CD14-positive monocyte (primary cell): Measurements from ENCODE around the gene TSPEAR. TPM values are rescaled to one million over a fixed set of nuclear protein-coding genes. Genes with fewer than 3 reads are reported as not detected.

Source experiments
- DNase-seq, 3 donors: peaks; one replicate each; pipeline ENCODE4 v3.0.0-alpha.2; 2011 to 2022
- H2AFZ ChIP-seq: 2 replicates; pipeline ENCODE4 v1.6.0; 2012; ENCODE audit warnings: mild to moderate bottlenecking, low read depth, low read length, inconsistent platforms; ENCODE audit not compliant: insufficient read depth, poor library complexity, severe bottlenecking
- H3K27ac ChIP-seq, 2 donors: 1 replicate in 1 of 2; 2 replicates in 1 of 2; pipeline ENCODE4 v1.5.1; 2012 to 2013; ENCODE audit warnings: low read length in 2 of 2, control low read depth in 1 of 2, inconsistent platforms in 1 of 2, low read depth in 1 of 2, mild to moderate bottlenecking in 1 of 2
- H3K27me3 ChIP-seq, 2 donors: one replicate each; pipeline versions ENCODE4 v1.6.0 to v1.6.1; 2011 to 2013; ENCODE audit warnings: low read length in 2 of 2; ENCODE audit not compliant: control insufficient read depth in 2 of 2, insufficient read depth in 2 of 2
- H3K36me3 ChIP-seq, 2 donors: replicated peaks in 1 of 2; 1 replicate in 1 of 2; 2 replicates in 1 of 2; pipeline versions ENCODE4 v1.5.1 to v1.6.1; 2012 to 2013; ENCODE audit warnings: low read length in 2 of 2, control low read depth in 1 of 2, inconsistent platforms in 1 of 2, mild to moderate bottlenecking in 1 of 2; ENCODE audit not compliant: insufficient read depth in 2 of 2, control insufficient read depth in 1 of 2
- H3K4me1 ChIP-seq, 2 donors: 1 replicate in 1 of 2; 2 replicates in 1 of 2; pipeline versions ENCODE4 v1.5.1 to v1.6.1; 2012 to 2013; ENCODE audit warnings: low read length in 2 of 2, control low read depth in 1 of 2, inconsistent platforms in 1 of 2, mild to moderate bottlenecking in 1 of 2, moderate library complexity in 1 of 2; ENCODE audit not compliant: insufficient read depth in 2 of 2, control insufficient read depth in 1 of 2
- H3K4me2 ChIP-seq: replicated peaks from 2 replicates; pipeline ENCODE3; 2012; ENCODE audit warnings: low read length, moderate library complexity, mild to moderate bottlenecking; ENCODE audit not compliant: poor library complexity, severe bottlenecking; ENCODE audit errors: extremely low read depth
- H3K4me3 ChIP-seq, 3 experiments: fragments of 200-600 bp in 1 of 3; sonication (generic) in 1 of 3; replicated peaks in 1 of 3; 1 replicate in 2 of 3; 2 replicates in 1 of 3; pipeline ENCODE4 v1.5.1; 2011 to 2013; ENCODE audit warnings: low read length in 3 of 3, mild to moderate bottlenecking in 3 of 3, control low read depth in 2 of 3, low read depth in 2 of 3, inconsistent platforms in 1 of 3, moderate library complexity in 1 of 3
- H3K79me2 ChIP-seq: 2 replicates; pipeline ENCODE4 v1.6.0; 2012; ENCODE audit warnings: mild to moderate bottlenecking, control low read depth, inconsistent platforms, low read length, moderate library complexity; ENCODE audit not compliant: insufficient read depth
- H3K9ac ChIP-seq: 2 replicates; pipeline ENCODE4 v1.6.0; 2017; ENCODE audit warnings: low read length, mild to moderate bottlenecking; ENCODE audit not compliant: insufficient read depth, poor library complexity, severe bottlenecking
- H3K9me3 ChIP-seq, 2 donors: replicated peaks in 1 of 2; 1 replicate in 1 of 2; 2 replicates in 1 of 2; pipeline versions ENCODE4 v1.5.1 to v1.6.1; 2012 to 2013; ENCODE audit warnings: low read length in 2 of 2, control low read depth in 1 of 2; ENCODE audit not compliant: control insufficient read depth in 1 of 2, insufficient read depth in 1 of 2
- H4K20me1 ChIP-seq: 2 replicates; pipeline ENCODE4 v1.6.0; 2012; ENCODE audit warnings: mild to moderate bottlenecking, low read length, control low read depth, moderate library complexity; ENCODE audit not compliant: insufficient read depth
- H3K27ac Mint-ChIP-seq, 7 donors: one replicate each; pipeline ENCODE4 v1.8.0; 2020; ENCODE audit warnings: mild to moderate bottlenecking in 7 of 7, mixed read lengths in 7 of 7, moderate library complexity in 6 of 7, inconsistent platforms in 2 of 7
- H3K27me3 Mint-ChIP-seq, 3 donors: one replicate each; pipeline ENCODE4 v1.8.0; 2021 to 2022; ENCODE audit warnings: low read depth in 3 of 3, mild to moderate bottlenecking in 3 of 3, mixed read lengths in 3 of 3, moderate library complexity in 3 of 3, inconsistent platforms in 1 of 3
- H3K36me3 Mint-ChIP-seq, 2 donors: one replicate each; pipeline ENCODE4 v1.8.0; 2020; ENCODE audit warnings: mixed read lengths in 2 of 2, inconsistent platforms in 1 of 2, mild to moderate bottlenecking in 1 of 2
- H3K4me1 Mint-ChIP-seq: one replicate; pipeline ENCODE4 v1.8.0; 2020; ENCODE audit warnings: mild to moderate bottlenecking, mixed read lengths
- H3K4me3 Mint-ChIP-seq, 2 donors: one replicate each; pipeline ENCODE4 v1.8.0; 2020; ENCODE audit warnings: mild to moderate bottlenecking in 2 of 2, mixed read lengths in 2 of 2, moderate library complexity in 1 of 2
- H3K9me3 Mint-ChIP-seq, 7 donors: one replicate each; pipeline ENCODE4 v1.8.0; 2020 to 2022; ENCODE audit warnings: mixed read lengths in 7 of 7, mild to moderate bottlenecking in 6 of 7, moderate library complexity in 6 of 7, inconsistent platforms in 2 of 7
- WGBS: methylation state at CpG from one replicate; pipeline ENCODE4 v1.1.5; 2013; ENCODE audit warnings: missing lambda C conversion rate; ENCODE audit not compliant: insufficient coverage; 5-methylcytosine and 5-hydroxymethylcytosine counted together
- intact Hi-C, 2 donors: fragments of 100-400 bp; cut with micrococcal nuclease; formaldehyde crosslinking; loops; one replicate each; pipeline versions ENCODE4 v1.15.0 to v1.15.1; 2023
- polyA plus RNA-seq, 3 donors: library from polyadenylated mRNA; depleted of rRNA in 1 of 3; unstranded in 2 of 3; stranded (reverse) in 1 of 3; fragments of 300-500 nt in 2 of 3; fragments of >200 nt in 1 of 3; fragmentation: Illumina TruSeq in 2 of 3; gene quantifications; 1 replicate in 2 of 3; 2 replicates in 1 of 3; pipeline ENCODE4 v1.2.3, GENCODE V29; 2012 to 2021
- TF ChIP-seq, protein P1 (sequence below): fragments of 200-600 bp; IDR thresholded peaks from one replicate; pipeline ENCODE4 v1.8.0; 2022; ENCODE audit warnings: antibody characterized with exemption, mild to moderate bottlenecking

Gene TSPEAR
- polyA plus RNA-seq, 3 donors = not detected

DNA sequence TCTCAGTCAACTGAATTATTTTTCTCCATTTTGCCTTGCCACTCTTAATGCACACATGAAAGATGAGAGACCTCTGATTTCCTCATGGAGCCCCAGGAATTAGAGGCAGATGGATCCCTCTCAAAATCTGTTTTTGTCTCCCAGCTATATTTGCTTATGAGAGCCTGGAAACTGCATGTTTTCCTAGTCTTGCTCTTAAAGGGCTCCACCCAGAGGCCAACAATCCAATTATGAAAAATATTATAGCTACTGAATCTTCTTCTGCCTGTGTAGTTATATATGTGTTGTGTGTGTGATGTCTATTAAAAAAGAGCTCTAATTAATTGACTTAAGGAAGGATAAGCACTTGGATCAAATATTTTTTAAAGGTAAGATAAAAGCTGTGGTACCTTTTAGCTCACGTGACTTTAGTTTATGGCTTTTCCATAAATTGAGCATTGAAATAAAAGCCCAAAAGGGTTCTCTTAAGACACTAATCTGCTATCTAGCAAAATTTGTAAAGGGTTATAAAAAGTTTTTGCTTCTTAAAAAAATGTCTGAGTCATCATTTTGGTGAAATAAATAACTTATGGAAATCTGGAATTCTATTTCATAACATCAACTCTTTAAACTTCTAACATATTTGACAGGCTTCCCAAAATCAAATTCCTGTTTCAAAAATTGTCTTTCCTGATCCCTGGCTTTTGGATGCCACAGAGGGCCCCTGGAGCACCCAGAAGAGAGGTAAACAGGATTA is 31.2 kb upstream of the TSPEAR start:
- peaks cover 17 to 47% (median 32%) of the 10 kb centered on the region in 7 donors for H3K9me3 Mint-ChIP-seq

DNA sequence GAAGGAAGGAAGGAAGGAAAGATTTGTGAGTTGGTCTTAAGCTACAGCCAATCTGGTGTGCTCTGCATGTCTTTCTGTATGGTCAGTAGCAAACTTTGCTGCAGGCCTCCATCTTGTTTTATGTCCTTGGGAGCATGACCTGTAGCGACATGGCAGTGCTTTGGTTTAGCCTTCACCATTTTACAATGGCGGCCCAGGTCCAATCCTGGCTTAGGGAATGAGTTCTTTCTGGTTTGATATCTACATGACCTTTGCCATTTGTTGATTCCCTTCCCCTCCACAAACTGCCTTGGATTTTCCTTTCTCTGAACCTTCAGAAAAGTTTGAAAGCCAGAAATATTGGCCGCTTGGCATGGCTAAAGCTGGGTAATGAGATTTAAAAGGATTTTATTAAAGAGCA is 30.5 kb upstream of the TSPEAR start:
- H3K4me3 ChIP-seq = no peak overlapping the region
- no peaks in the 10 kb centered on the region for H3K27me3 ChIP-seq
- H3K27ac ChIP-seq = no peak overlapping the region
- H3K9ac ChIP-seq = no peak overlapping the region
- no peak for DNase-seq
- H3K79me2 ChIP-seq = no peaks in the 10 kb centered on the region
- H3K4me1 Mint-ChIP-seq = no peaks in the 10 kb centered on the region
- WGBS = 100% methylated on average over 1 of the region's 3 CpGs
- no peak overlapping the region for H3K4me3 Mint-ChIP-seq
- no peak overlapping the region for H2AFZ ChIP-seq
- no peaks in the 10 kb centered on the region for H3K4me1 ChIP-seq
- H3K36me3 ChIP-seq = no peaks in the 10 kb centered on the region
- H3K27ac Mint-ChIP-seq = no peak overlapping the region
- no peaks in the 10 kb centered on the region for H3K36me3 Mint-ChIP-seq
- TF ChIP-seq, protein P1, sequence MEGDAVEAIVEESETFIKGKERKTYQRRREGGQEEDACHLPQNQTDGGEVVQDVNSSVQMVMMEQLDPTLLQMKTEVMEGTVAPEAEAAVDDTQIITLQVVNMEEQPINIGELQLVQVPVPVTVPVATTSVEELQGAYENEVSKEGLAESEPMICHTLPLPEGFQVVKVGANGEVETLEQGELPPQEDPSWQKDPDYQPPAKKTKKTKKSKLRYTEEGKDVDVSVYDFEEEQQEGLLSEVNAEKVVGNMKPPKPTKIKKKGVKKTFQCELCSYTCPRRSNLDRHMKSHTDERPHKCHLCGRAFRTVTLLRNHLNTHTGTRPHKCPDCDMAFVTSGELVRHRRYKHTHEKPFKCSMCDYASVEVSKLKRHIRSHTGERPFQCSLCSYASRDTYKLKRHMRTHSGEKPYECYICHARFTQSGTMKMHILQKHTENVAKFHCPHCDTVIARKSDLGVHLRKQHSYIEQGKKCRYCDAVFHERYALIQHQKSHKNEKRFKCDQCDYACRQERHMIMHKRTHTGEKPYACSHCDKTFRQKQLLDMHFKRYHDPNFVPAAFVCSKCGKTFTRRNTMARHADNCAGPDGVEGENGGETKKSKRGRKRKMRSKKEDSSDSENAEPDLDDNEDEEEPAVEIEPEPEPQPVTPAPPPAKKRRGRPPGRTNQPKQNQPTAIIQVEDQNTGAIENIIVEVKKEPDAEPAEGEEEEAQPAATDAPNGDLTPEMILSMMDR = no peak
- peaks cover 22 to 51% (median 38%) of the 10 kb centered on the region in 7 donors for H3K9me3 Mint-ChIP-seq
- H3K4me2 ChIP-seq = no peak overlapping the region
- no peaks in the 10 kb centered on the region for H4K20me1 ChIP-seq
- intact Hi-C loops = no loop called here
- H3K27me3 Mint-ChIP-seq = peaks cover 0 to 7% (median 5%) of the 10 kb centered on the region in 3 donors
- peaks cover 20 to 29% of the 10 kb centered on the region in 2 donors for H3K9me3 ChIP-seq

More for the DNA sequence above, 31.2 kb upstream of the TSPEAR start:
- Histone ChIP-seq H4K20me1 (no peaks in the 10 kb centered on the region), H3K27ac (no peak overlapping the region), H3K4me1 (no peaks in the 10 kb centered on the region), H3K79me2 (no peaks in the 10 kb centered on the region), H3K9ac (no peak overlapping the region), H3K36me3 (no peaks in the 10 kb centered on the region), H2AFZ (no peak overlapping the region), H3K9me3 (peaks cover 15 to 23% of the 10 kb centered on the region in 2 donors), H3K4me2 (no peak overlapping the region), H3K27me3 (no peaks in the 10 kb centered on the region), H3K4me3 (no peak overlapping the region)
- TF ChIP-seq, protein P1 = no peak
- Mint-ChIP-seq H3K27me3 (peaks cover under 1 to 9% (median 5%) of the 10 kb centered on the region in 3 donors), H3K36me3 (no peaks in the 10 kb centered on the region), H3K27ac (no peak overlapping the region), H3K4me1 (no peaks in the 10 kb centered on the region), H3K4me3 (no peak overlapping the region)
- intact Hi-C loops = no loop called here
- no CpG with 5 or more reads among the region's 1 CpG for WGBS
- no peak for DNase-seq
